Breast epithelium (tissue), 3 donors: ENCODE measurements around the gene ABR.

Source experiments
- POLR2A ChIP-seq: fragments of 450-650 bp; IDR thresholded peaks from one replicate; pipeline ENCODE4 v1.6.1; 2016; ENCODE audit warnings: antibody characterized with exemption, mild to moderate bottlenecking, moderate library complexity
- POLR2AphosphoS5 ChIP-seq, 3 donors: sonication (generic); formaldehyde crosslinking; IDR thresholded peaks; one replicate each; pipeline ENCODE4 v1.6.1; 2017; ENCODE audit warnings: antibody characterized with exemption in 3 of 3
- TF ChIP-seq, protein P1 (sequence below), 3 donors: fragments of 450-650 bp; IDR thresholded peaks; one replicate each; pipeline ENCODE4 v1.5.1; 2016 to 2017; ENCODE audit warnings: antibody characterized with exemption in 3 of 3, mild to moderate bottlenecking in 3 of 3, moderate library complexity in 3 of 3

DNA sequence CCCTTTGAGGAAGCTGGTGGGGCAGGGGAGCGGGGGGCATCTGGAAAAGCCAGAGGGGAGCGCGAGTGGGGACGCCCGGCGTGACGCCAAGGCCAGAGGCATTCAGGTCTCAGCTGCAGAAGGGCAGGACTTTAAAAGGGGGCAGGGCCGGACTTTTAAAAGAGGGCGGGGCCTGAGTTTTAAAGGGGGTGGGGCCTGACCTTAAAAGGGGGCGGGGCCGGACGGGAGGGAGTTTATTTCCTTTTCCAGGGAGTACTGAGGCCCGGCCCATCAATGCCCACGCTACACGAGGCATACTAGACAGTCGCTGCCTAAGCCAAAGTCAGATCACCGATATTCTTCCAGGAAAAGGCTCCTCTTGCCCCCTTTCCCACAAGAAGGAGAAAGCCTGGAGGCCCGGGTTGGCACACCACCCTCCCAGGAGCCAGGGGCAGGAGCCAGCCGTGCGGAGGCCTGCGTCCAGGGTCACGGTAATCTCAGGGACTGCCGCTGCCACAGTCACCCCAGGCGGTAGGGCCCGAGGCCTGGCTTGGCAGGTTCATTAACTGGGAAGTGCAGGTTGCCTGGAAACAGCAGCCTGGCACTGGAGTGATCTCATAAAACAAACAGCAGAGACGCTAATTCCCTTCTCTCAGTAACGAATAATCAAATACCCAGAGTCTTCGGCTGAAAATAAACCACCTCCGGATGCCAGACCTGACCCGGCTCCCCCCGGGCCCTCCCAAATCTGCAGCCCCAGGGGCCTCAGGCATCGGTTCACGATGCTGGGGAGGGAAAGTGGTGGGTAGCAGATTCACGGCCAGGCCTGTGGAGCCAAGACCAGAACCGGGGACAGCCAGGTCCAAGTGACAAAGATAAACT lies 92.2 kb downstream of the ABR start:
- TF ChIP-seq POLR2A, result no peak
- TF ChIP-seq, protein P1, sequence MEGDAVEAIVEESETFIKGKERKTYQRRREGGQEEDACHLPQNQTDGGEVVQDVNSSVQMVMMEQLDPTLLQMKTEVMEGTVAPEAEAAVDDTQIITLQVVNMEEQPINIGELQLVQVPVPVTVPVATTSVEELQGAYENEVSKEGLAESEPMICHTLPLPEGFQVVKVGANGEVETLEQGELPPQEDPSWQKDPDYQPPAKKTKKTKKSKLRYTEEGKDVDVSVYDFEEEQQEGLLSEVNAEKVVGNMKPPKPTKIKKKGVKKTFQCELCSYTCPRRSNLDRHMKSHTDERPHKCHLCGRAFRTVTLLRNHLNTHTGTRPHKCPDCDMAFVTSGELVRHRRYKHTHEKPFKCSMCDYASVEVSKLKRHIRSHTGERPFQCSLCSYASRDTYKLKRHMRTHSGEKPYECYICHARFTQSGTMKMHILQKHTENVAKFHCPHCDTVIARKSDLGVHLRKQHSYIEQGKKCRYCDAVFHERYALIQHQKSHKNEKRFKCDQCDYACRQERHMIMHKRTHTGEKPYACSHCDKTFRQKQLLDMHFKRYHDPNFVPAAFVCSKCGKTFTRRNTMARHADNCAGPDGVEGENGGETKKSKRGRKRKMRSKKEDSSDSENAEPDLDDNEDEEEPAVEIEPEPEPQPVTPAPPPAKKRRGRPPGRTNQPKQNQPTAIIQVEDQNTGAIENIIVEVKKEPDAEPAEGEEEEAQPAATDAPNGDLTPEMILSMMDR (IDR thresholded peaks at IDR 0.05), result peak in 1 of 3 donors; percentile 13
- peak; percentile 9 to 56 (median 51) for TF ChIP-seq POLR2AphosphoS5 (IDR thresholded peaks at IDR 0.05)
